ENCODE data around the gene COL24A1. TPM values are rescaled to one million over a fixed set of nuclear protein-coding genes. Genes with fewer than 3 reads are reported as not detected.

COL24A1 gene
- total RNA-seq, 1 donor from 2014 or later: under 0.01 TPM

GRCh38 chr1:86197206-86197855 is 40.8 kb upstream of the COL24A1 start:
- no peak for FAIRE-seq
- TF ChIP-seq CTCF (IDR thresholded peaks at IDR 0.05; ENCODE audit: insufficient read depth, low read length, severe bottlenecking): no peak
- no peak for DNase-seq (ENCODE audit: low read depth)
- Histone ChIP-seq H3K36me3 (ENCODE audit: control insufficient read depth, insufficient read depth, low read length) (no peaks in the 10 kb centered on the region), H3K27me3 (ENCODE audit: control insufficient read depth, insufficient read depth, low read length) (no peaks in the 10 kb centered on the region), H3K4me3 (ENCODE audit: low read depth, low read length) (no peak overlapping the region)

GRCh38 chr1:86195281-86195680 is 38.7 kb upstream of the COL24A1 start:
- no peak for FAIRE-seq
- H3K27me3 ChIP-seq (ENCODE audit: control insufficient read depth, insufficient read depth, low read length): no peaks in the 10 kb centered on the region
- no peak for DNase-seq (ENCODE audit: low read depth)
- no peak overlapping the region for H3K4me3 ChIP-seq (ENCODE audit: low read depth, low read length)
- TF ChIP-seq CTCF (IDR thresholded peaks at IDR 0.05; ENCODE audit: insufficient read depth, low read length, severe bottlenecking): no peak
- H3K36me3 ChIP-seq (ENCODE audit: control insufficient read depth, insufficient read depth, low read length): no peaks in the 10 kb centered on the region

GRCh38 chr1:86194491-86195034 is 38.0 kb upstream of the COL24A1 start:
- TF ChIP-seq CTCF (IDR thresholded peaks at IDR 0.05; ENCODE audit: insufficient read depth, low read length, severe bottlenecking): no peak
- H3K4me3 ChIP-seq (ENCODE audit: low read depth, low read length): no peak overlapping the region
- FAIRE-seq: no peak
- H3K27me3 ChIP-seq (ENCODE audit: control insufficient read depth, insufficient read depth, low read length): no peaks in the 10 kb centered on the region
- no peak for DNase-seq (ENCODE audit: low read depth)
- H3K36me3 ChIP-seq (ENCODE audit: control insufficient read depth, insufficient read depth, low read length): no peaks in the 10 kb centered on the region

- FAIRE-seq (no peak), DNase-seq (ENCODE audit: low read depth) (no peak)
- TF ChIP-seq CTCF (IDR thresholded peaks at IDR 0.05; ENCODE audit: insufficient read depth, low read length, severe bottlenecking): no peak
- H3K36me3 ChIP-seq (ENCODE audit: control insufficient read depth, insufficient read depth, low read length): no peaks in the 10 kb centered on the region
- H3K4me3 ChIP-seq (ENCODE audit: low read depth, low read length): no peak overlapping the region
- H3K27me3 ChIP-seq (ENCODE audit: control insufficient read depth, insufficient read depth, low read length): no peaks in the 10 kb centered on the region
Measured at GRCh38 chr1:86192417-86192816, 35.8 kb upstream of the COL24A1 start.

- no peak overlapping the region for H3K4me3 ChIP-seq (ENCODE audit: low read depth, low read length)
- no peak for TF ChIP-seq CTCF (IDR thresholded peaks at IDR 0.05; ENCODE audit: insufficient read depth, low read length, severe bottlenecking)
- no peaks in the 10 kb centered on the region for H3K27me3 ChIP-seq (ENCODE audit: control insufficient read depth, insufficient read depth, low read length)
- FAIRE-seq: no peak
- DNase-seq (ENCODE audit: low read depth): no peak
- H3K36me3 ChIP-seq (ENCODE audit: control insufficient read depth, insufficient read depth, low read length): no peaks in the 10 kb centered on the region
Measured at GRCh38 chr1:86191958-86192357, 35.4 kb upstream of the COL24A1 start.

GRCh38 chr1:86190873-86191272 is 34.3 kb upstream of the COL24A1 start:
- no peak for FAIRE-seq
- H3K36me3 ChIP-seq (ENCODE audit: control insufficient read depth, insufficient read depth, low read length): no peaks in the 10 kb centered on the region
- no peaks in the 10 kb centered on the region for H3K27me3 ChIP-seq (ENCODE audit: control insufficient read depth, insufficient read depth, low read length)
- DNase-seq (ENCODE audit: low read depth): no peak
- TF ChIP-seq CTCF (IDR thresholded peaks at IDR 0.05; ENCODE audit: insufficient read depth, low read length, severe bottlenecking): no peak
- no peak overlapping the region for H3K4me3 ChIP-seq (ENCODE audit: low read depth, low read length)

All from bronchial epithelial cell (primary cell).